Glutamatergic neuron (in vitro differentiated cells): ENCODE measurements around the gene GAREM2. TPM values are rescaled to one million over a fixed set of nuclear protein-coding genes. Genes with fewer than 3 reads are reported as not detected.
A peak's percentile ranks its signal among the peaks of the same experiment; 100 is the strongest.

Source experiments
- DNase-seq: peaks from one replicate; pipeline ENCODE4 v3.0.0; 2022
- H3K27ac Mint-ChIP-seq: one replicate; pipeline ENCODE4 v1.8.0; 2020; ENCODE audit warnings: mild to moderate bottlenecking, mixed read lengths, inconsistent platforms; ENCODE audit not compliant: unreplicated experiment
- H3K27me3 Mint-ChIP-seq: one replicate; pipeline ENCODE4 v1.8.0; 2020; ENCODE audit warnings: mild to moderate bottlenecking, moderate library complexity, mixed read lengths, inconsistent platforms; ENCODE audit not compliant: unreplicated experiment
- H3K36me3 Mint-ChIP-seq: one replicate; pipeline ENCODE4 v1.8.0; 2020; ENCODE audit warnings: mild to moderate bottlenecking, mixed read lengths, inconsistent platforms; ENCODE audit not compliant: unreplicated experiment
- H3K4me1 Mint-ChIP-seq: one replicate; pipeline ENCODE4 v1.8.0; 2020; ENCODE audit warnings: mild to moderate bottlenecking, low read depth, mixed read lengths, inconsistent platforms; ENCODE audit not compliant: unreplicated experiment
- H3K4me3 Mint-ChIP-seq: one replicate; pipeline ENCODE4 v1.8.0; 2020; ENCODE audit warnings: mild to moderate bottlenecking, mixed read lengths, inconsistent platforms; ENCODE audit not compliant: unreplicated experiment
- H3K9me3 Mint-ChIP-seq: one replicate; pipeline ENCODE4 v1.8.0; 2020; ENCODE audit warnings: mild to moderate bottlenecking, moderate library complexity, mixed read lengths, inconsistent platforms; ENCODE audit not compliant: unreplicated experiment
- long read RNA-seq: library from polyadenylated mRNA; unstranded; transcript quantifications from one replicate; pipeline ENCODE4 v2.0.0, GENCODE V29; 2020; ENCODE audit not compliant: unreplicated experiment
- total RNA-seq: library from RNA; stranded (reverse); fragmentation: NEBNext Ultra II Directional; extraction: Animal tissue kit (Norgen Biotek cat#: 25700); gene quantifications from one replicate; pipeline ENCODE4 v1.2.1, GENCODE V29; 2021; ENCODE audit not compliant: unreplicated experiment
- TF ChIP-seq, protein P1 (sequence below): fragments of 200-600 bp; sonication (generic); IDR thresholded peaks from one replicate; pipeline ENCODE4 v1.5.0; 2021; ENCODE audit not compliant: partially characterized antibody, unreplicated experiment

Gene GAREM2
- 49.3 TPM for total RNA-seq
- long read RNA-seq, partial matches to known transcripts = 2 of 14 reads
- long read RNA-seq, other reads (novel, unspliced or antisense) = 12 of 14 reads

- Mint-ChIP-seq H3K36me3 (no peaks in the 10 kb centered on the region), H3K4me1 (peaks cover 15% of the 10 kb centered on the region), H3K27me3 (peaks cover 7% of the 10 kb centered on the region), H3K9me3 (peaks cover 20% of the 10 kb centered on the region), H3K4me3 (peak within 1 kb of the TSS; percentile 85), H3K27ac (peak within 1 kb of the TSS; percentile 74)
- peak; percentile 31 for DNase-seq
- TF ChIP-seq, protein P1, sequence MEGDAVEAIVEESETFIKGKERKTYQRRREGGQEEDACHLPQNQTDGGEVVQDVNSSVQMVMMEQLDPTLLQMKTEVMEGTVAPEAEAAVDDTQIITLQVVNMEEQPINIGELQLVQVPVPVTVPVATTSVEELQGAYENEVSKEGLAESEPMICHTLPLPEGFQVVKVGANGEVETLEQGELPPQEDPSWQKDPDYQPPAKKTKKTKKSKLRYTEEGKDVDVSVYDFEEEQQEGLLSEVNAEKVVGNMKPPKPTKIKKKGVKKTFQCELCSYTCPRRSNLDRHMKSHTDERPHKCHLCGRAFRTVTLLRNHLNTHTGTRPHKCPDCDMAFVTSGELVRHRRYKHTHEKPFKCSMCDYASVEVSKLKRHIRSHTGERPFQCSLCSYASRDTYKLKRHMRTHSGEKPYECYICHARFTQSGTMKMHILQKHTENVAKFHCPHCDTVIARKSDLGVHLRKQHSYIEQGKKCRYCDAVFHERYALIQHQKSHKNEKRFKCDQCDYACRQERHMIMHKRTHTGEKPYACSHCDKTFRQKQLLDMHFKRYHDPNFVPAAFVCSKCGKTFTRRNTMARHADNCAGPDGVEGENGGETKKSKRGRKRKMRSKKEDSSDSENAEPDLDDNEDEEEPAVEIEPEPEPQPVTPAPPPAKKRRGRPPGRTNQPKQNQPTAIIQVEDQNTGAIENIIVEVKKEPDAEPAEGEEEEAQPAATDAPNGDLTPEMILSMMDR = no peak
Measured at GRCh38 chr2:26172871-26173775, at the start of gene GAREM2. TSS of gene GAREM2 (plus strand) at chr2:26173088. CDS start at chr2:26173221, 133 bp downstream.

DNA sequence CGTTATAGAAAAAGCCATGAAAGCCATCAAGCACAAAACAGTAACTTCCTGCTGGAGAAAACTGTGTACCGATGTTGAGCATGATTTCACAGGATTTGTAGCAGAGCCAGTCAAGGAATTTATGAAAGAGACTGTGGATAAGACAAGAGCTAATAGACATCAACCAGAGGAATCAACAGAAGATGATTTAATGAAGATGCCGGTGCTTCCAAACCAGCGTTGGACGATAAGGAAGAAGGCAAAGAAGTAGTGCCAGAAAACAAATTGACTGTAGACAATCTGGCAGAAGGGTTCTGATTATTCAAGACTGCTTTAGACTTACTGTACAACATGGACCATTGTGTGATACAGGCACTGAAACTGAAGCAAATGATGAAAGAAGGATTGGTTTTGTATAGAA, 49.5 kb upstream of the GAREM2 start:
- TF ChIP-seq, protein P1 = no peak
- Mint-ChIP-seq H3K27ac (no peak overlapping the region), H3K9me3 (peaks cover 2% of the 10 kb centered on the region), H3K4me3 (no peak overlapping the region), H3K27me3 (peaks cover 2% of the 10 kb centered on the region), H3K36me3 (no peaks in the 10 kb centered on the region), H3K4me1 (peaks cover 3% of the 10 kb centered on the region)
- no peak for DNase-seq

- no peaks in the 10 kb centered on the region for H3K36me3 Mint-ChIP-seq
- TF ChIP-seq, protein P1 = no peak
- H3K4me1 Mint-ChIP-seq = peaks cover 3% of the 10 kb centered on the region
- H3K27ac Mint-ChIP-seq = no peak overlapping the region
- no peaks in the 10 kb centered on the region for H3K9me3 Mint-ChIP-seq
- H3K4me3 Mint-ChIP-seq = no peak overlapping the region
- no peak for DNase-seq
- peaks cover 2% of the 10 kb centered on the region for H3K27me3 Mint-ChIP-seq
Measured at GRCh38 chr2:26126074-26126473, 46.8 kb upstream of the GAREM2 start.

- Mint-ChIP-seq H3K36me3 (no peaks in the 10 kb centered on the region), H3K4me3 (no peak overlapping the region), H3K27ac (no peak overlapping the region), H3K4me1 (peaks cover 1% of the 10 kb centered on the region), H3K27me3 (no peaks in the 10 kb centered on the region), H3K9me3 (no peaks in the 10 kb centered on the region)
- TF ChIP-seq, protein P1 = no peak
- no peak for DNase-seq
Measured at GRCh38 chr2:26128176-26128575, 44.7 kb upstream of the GAREM2 start.

DNA sequence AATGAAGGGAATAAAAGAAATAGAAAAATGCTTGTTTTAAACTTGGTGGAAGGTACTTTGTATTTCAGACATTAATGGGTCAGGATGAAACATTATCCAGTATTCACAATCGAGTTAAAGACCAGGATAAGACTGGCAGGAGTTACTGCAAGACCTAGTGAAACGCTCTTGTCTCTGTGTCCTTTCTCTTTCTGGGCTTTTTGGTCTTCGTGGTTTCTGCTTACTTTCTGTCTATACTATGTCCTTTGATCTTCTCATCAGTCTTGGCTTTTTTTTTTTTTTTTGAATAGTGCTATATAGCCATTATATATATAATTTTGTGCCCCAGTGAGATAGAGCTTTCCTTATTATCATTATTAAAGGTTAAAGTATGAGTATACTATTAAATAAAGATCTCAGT, 42.1 kb upstream of the GAREM2 start:
- DNase-seq = no peak
- TF ChIP-seq, protein P1 = no peak
- Mint-ChIP-seq H3K27ac (no peak overlapping the region), H3K27me3 (peaks cover 2% of the 10 kb centered on the region), H3K9me3 (peaks cover 1% of the 10 kb centered on the region), H3K4me1 (peaks cover 1% of the 10 kb centered on the region), H3K36me3 (no peaks in the 10 kb centered on the region), H3K4me3 (no peak overlapping the region)
